IMR-90 (cell line): Measurements from ENCODE around the gene KCNIP3. TPM values are rescaled to one million over a fixed set of nuclear protein-coding genes. Genes with fewer than 3 reads are reported as not detected.
"Not testable (repeated sequence)": the region's sequence is repeated elsewhere in the genome, so short reads cannot be mapped to it uniquely, and the experiment has no call there.

ENCODE experiments used
- ATAC-seq: fragments of 200-7000 bp; cut with Tn5 transposase; 2 replicates; pipeline ENCODE4 v1.9.1; 2020; ENCODE audit warnings: low read depth, mild to moderate bottlenecking, moderate library complexity
- BruUV-seq: library from RNA; stranded (reverse); fragments of 400-500 nt; replicated peaks from 2 replicates; lab custom pipeline; 2021; lab: Mats Ljungman, UMichigan
- CTCF ChIA-PET: fragments of 300-600 bp; formaldehyde crosslinking; extraction: SDS; loops from one replicate; lab custom pipeline; 2021; ENCODE audit warnings: antibody characterized with exemption; lab: Yijun Ruan, JAX
- POLR2A ChIA-PET: fragments of 300-600 bp; sonication (Branson Sonifier 250); formaldehyde crosslinking; loops from one replicate; lab custom pipeline; 2022; ENCODE audit warnings: antibody characterized with exemption; ENCODE audit not compliant: unreplicated experiment; lab: Charles Lee
- DNase-seq: peaks from one replicate; pipeline ENCODE4 v3.0.0; 2013
- H2AFZ ChIP-seq: replicated peaks from 2 replicates; pipeline ENCODE3; 2013; ENCODE audit warnings: low read length, mild to moderate bottlenecking; ENCODE audit not compliant: poor library complexity
- H2AK5ac ChIP-seq: 2 replicates; pipeline ENCODE4 v1.6.1; 2013; ENCODE audit warnings: low read depth, low read length, inconsistent platforms
- H2AK9ac ChIP-seq: replicated peaks from 2 replicates; pipeline ENCODE3; 2013; ENCODE audit warnings: mild to moderate bottlenecking, low read depth, low read length, moderate library complexity; ENCODE audit not compliant: poor library complexity
- H2BK120ac ChIP-seq: 2 replicates; pipeline ENCODE4 v1.6.1; 2013; ENCODE audit warnings: low read depth, low read length, inconsistent platforms
- H2BK15ac ChIP-seq: 3 replicates; pipeline ENCODE4 v1.6.1; 2013; ENCODE audit warnings: low read depth, low read length, inconsistent platforms
- H2BK20ac ChIP-seq: 2 replicates; pipeline ENCODE4 v1.6.1; 2013; ENCODE audit warnings: low read depth, mild to moderate bottlenecking, inconsistent platforms, low read length, moderate library complexity
- H2BK5ac ChIP-seq: 2 replicates; pipeline ENCODE4 v1.6.1; 2013; ENCODE audit warnings: mild to moderate bottlenecking, low read depth, low read length, inconsistent platforms; ENCODE audit not compliant: poor library complexity, severe bottlenecking
- H3K14ac ChIP-seq: replicated peaks from 2 replicates; pipeline ENCODE4 v1.6.1; 2013; ENCODE audit warnings: low read depth, low read length, inconsistent platforms
- H3K18ac ChIP-seq: 2 replicates; pipeline ENCODE4 v1.6.1; 2013; ENCODE audit warnings: low read depth, low read length, control low read depth
- H3K23ac ChIP-seq: 2 replicates; pipeline ENCODE4 v1.6.1; 2013; ENCODE audit warnings: low read depth, low read length, inconsistent platforms
- H3K27ac ChIP-seq: 2 replicates; pipeline ENCODE4 v1.5.1; 2013; ENCODE audit warnings: mild to moderate bottlenecking, control low read depth, low read length; ENCODE audit not compliant: insufficient read depth
- H3K27me3 ChIP-seq: 2 replicates; pipeline ENCODE4 v1.6.1; 2013; ENCODE audit warnings: low read length; ENCODE audit not compliant: control insufficient read depth, insufficient read depth
- H3K36me3 ChIP-seq: 2 replicates; pipeline ENCODE4 v1.6.1; 2013; ENCODE audit warnings: low read length, mixed read lengths; ENCODE audit not compliant: control insufficient read depth, insufficient read depth
- H3K4ac ChIP-seq: 2 replicates; pipeline ENCODE4 v1.6.1; 2013; ENCODE audit warnings: low read depth, low read length, inconsistent platforms
- H3K4me1 ChIP-seq: 2 replicates; pipeline ENCODE4 v1.6.1; 2013; ENCODE audit warnings: low read length, mixed read lengths; ENCODE audit not compliant: control insufficient read depth, insufficient read depth
- H3K4me2 ChIP-seq: 2 replicates; pipeline ENCODE4 v1.6.1; 2013; ENCODE audit warnings: low read depth, mild to moderate bottlenecking, control low read depth, low read length, moderate library complexity
- H3K4me3 ChIP-seq: 2 replicates; pipeline ENCODE4 v1.5.1; 2013; ENCODE audit warnings: low read depth, mild to moderate bottlenecking, control low read depth, low read length, moderate library complexity; ENCODE audit not compliant: insufficient read depth
- H3K56ac ChIP-seq: 2 replicates; pipeline ENCODE4 v1.6.1; 2013; ENCODE audit warnings: low read length, inconsistent platforms; ENCODE audit not compliant: insufficient read depth; ENCODE audit errors: extremely low read depth
- H3K79me1 ChIP-seq, 2 experiments: 2 replicates each; pipeline ENCODE4 v1.6.1; 2013; ENCODE audit warnings: low read length in 2 of 2, inconsistent platforms in 1 of 2, low read depth in 1 of 2
- H3K9ac ChIP-seq: 2 replicates; pipeline ENCODE4 v1.6.1; 2013; ENCODE audit warnings: low read depth, low read length, control low read depth
- H3K9me1 ChIP-seq: 2 replicates; pipeline ENCODE4 v1.6.1; 2013; ENCODE audit warnings: low read length, inconsistent platforms; ENCODE audit not compliant: insufficient read depth
- H3K9me3 ChIP-seq: 2 replicates; pipeline ENCODE4 v1.6.1; 2013; ENCODE audit warnings: low read length; ENCODE audit not compliant: control insufficient read depth, insufficient read depth
- H4K20me1 ChIP-seq: 2 replicates; pipeline ENCODE4 v1.6.1; 2013; ENCODE audit warnings: low read length, inconsistent platforms; ENCODE audit not compliant: insufficient read depth
- H4K5ac ChIP-seq: 2 replicates; pipeline ENCODE4 v1.6.1; 2013; ENCODE audit warnings: mild to moderate bottlenecking, low read depth, low read length, control low read depth
- H4K8ac ChIP-seq, 2 experiments: 2 replicates each; pipeline ENCODE4 v1.6.1; 2013; ENCODE audit warnings: low read depth in 2 of 2, low read length in 2 of 2, control low read depth in 1 of 2, inconsistent platforms in 1 of 2
- H4K91ac ChIP-seq: 2 replicates; pipeline ENCODE4 v1.6.1; 2013; ENCODE audit warnings: low read depth, low read length, inconsistent platforms; ENCODE audit not compliant: insufficient read depth
- CEBPB ChIP-seq: IDR thresholded peaks from 2 replicates; pipeline ENCODE4 v1.6.1; 2012; ENCODE audit warnings: low read depth, low read length, improper control_type of control experiment
- FOS ChIP-seq: fragments of 150-350 bp; IDR thresholded peaks from 2 replicates; pipeline ENCODE4 v1.6.1; 2016; ENCODE audit warnings: low read depth, low read length
- MAFK ChIP-seq: IDR thresholded peaks from 2 replicates; pipeline ENCODE4 v1.6.1; 2012; ENCODE audit warnings: low read depth, low read length, improper control_type of control experiment
- MXI1 ChIP-seq: IDR thresholded peaks from 2 replicates; pipeline ENCODE4 v1.6.1; 2012; ENCODE audit warnings: low read depth, mild to moderate bottlenecking, low read length, moderate library complexity, borderline replicate concordance
- WGBS, 2 experiments: methylation state at CpG; one replicate each; pipeline versions ENCODE4 v1.1.5 to v1.1.7; 2013; ENCODE audit warnings: missing lambda C conversion rate in 2 of 2; ENCODE audit not compliant: insufficient read length in 1 of 2; ENCODE audit errors: extremely low coverage in 2 of 2; 5-methylcytosine and 5-hydroxymethylcytosine counted together
- dilution Hi-C: fragments of 300-500 bp; cut with HindIII; formaldehyde crosslinking; loops from one replicate; pipeline ENCODE4 v1.14.3; 2018; ENCODE audit warnings: low sequenced_read_pairs; ENCODE audit not compliant: unreplicated experiment
- in situ Hi-C: fragments of 300-500 bp; cut with MboI; formaldehyde crosslinking; loops from 3 replicates; pipeline ENCODE4 v1.14.3; 2019; ENCODE audit warnings: low sequenced_read_pairs, inconsistent platforms, mixed read lengths
- intact Hi-C: fragments of 100-400 bp; cut with micrococcal nuclease; formaldehyde crosslinking; loops from 2 replicates; pipeline ENCODE4 v1.10.0; 2022
- polyA plus RNA-seq, 3 experiments: library from polyadenylated mRNA; depleted of rRNA; stranded (reverse); fragments of >200 nt; gene quantifications; 2 replicates each; pipeline ENCODE4 v1.2.3, GENCODE V29; 2012; ENCODE audit warnings: low replicate concordance in 1 of 3
- total RNA-seq: library from RNA; depleted of rRNA; stranded (reverse); fragments of >200 nt; gene quantifications from 2 replicates; pipeline ENCODE4 v1.2.3, GENCODE V29; 2012

Gene KCNIP3
- total and polyA plus RNA-seq, 2 of the 4 experiments (the other 2 are of a cell fraction): 0.72 to 1.4 TPM

DNA sequence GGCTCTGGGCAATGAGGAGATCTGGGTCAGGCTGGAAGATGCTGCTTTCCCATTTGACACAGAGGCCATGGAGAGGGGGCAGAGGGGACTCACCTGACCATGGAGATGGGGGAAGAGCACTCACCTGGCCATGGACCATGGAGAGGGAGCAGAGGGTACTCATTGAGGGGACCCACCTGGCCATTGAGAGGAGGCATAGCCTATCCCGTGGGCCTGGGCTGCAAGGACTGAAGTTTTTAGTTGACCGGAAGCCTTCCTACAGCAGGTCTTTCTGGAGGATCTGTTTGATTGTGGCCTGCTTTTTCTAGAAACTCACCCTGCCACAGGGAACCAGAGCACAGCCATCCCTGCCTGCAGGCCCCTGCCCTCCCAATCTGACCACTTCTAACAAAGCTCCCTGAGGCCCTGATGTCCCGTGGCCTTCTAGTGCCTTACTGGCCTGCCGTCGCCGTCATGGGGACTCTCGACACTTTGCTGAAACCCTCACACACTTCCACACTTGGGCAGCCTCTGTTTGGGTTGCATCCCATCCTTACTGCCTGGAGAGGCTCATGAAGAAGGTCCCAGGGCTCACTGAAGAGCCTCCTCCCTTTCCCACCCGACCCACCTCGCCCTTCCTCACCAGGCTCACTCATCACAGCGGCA, 28.0 kb upstream of the KCNIP3 start (continued):
- TF ChIP-seq FOS (no peak), MAFK (no peak), CEBPB (no peak), MXI1 (no peak)

DNA sequence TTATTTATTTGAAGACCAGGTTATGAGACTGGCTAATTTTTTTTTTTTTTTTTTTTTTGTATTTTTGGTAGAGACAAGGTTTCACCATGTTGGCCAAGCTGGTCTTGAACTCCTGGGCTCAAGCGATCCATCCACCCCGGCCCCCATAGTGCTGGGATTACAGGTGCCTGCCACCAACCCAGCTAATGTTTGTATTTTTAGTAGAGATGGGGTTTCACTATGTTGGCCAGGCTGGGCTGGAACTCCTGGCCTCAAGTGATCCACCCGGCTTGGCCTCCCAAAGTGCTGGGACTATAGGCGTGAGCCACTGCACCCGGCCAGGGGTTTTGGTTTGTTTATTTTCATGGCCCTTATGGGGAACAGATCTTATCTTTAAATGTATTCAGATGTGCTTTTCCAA, 27.4 kb upstream of the KCNIP3 start:
- no CpG with 5 or more reads among the region's 5 CpGs for WGBS, 2 experiments
- H2BK120ac ChIP-seq, H3K9ac ChIP-seq, H2BK15ac ChIP-seq, intact Hi-C loops, H3K27me3 ChIP-seq, H3K79me1 ChIP-seq, H2BK5ac ChIP-seq, H3K23ac ChIP-seq, H3K4me3 ChIP-seq, H3K4ac ChIP-seq, H2AK5ac ChIP-seq, H3K4me1 ChIP-seq, H4K8ac ChIP-seq, H2BK20ac ChIP-seq, ATAC-seq, H3K27ac ChIP-seq, H3K4me2 ChIP-seq, H3K9me3 ChIP-seq, H3K36me3 ChIP-seq, H3K14ac ChIP-seq, H3K9me1 ChIP-seq, H2AFZ ChIP-seq, CTCF ChIA-PET, H2AK9ac ChIP-seq, POLR2A ChIA-PET, H4K5ac ChIP-seq, H4K91ac ChIP-seq, H4K20me1 ChIP-seq, dilution Hi-C loops, H3K18ac ChIP-seq, in situ Hi-C loops, BruUV-seq, DNase-seq, H3K56ac ChIP-seq: not testable (repeated sequence)
